ENCODE measurements around the gene PAGE2B. TPM values are rescaled to one million over a fixed set of nuclear protein-coding genes. Genes with fewer than 3 reads are reported as not detected.

PAGE2B gene
- total RNA-seq, 1 experiment from 2014 or later = not detected

DNA sequence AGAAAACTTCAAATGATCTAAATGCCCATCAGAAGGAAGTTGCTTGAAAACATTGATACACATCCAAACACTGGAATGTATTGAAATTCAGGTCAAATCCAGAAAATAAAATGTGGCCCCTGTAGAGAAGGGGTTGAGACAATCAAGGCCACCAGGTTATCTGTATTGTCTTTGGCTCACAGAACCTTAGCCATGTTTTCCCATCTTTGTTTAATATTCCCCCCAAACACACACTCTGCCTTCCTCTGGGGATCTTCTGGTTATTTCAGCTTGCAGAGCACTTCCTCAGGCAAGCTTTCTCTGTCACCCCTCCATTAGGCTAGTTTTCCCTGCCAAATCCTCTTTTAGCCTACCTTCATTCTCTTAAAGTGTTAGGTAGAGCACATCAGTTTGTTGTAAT, 44.4 kb downstream of the PAGE2B start:
- BruUV-seq (replicated peaks) = no TSS peak
- DNase-seq (ENCODE audit: low spot score) = no peak
- TF ChIP-seq EZH2 (IDR thresholded peaks at IDR 0.05; ENCODE audit: borderline replicate concordance, low read depth, low read length, poor library complexity, severe bottlenecking) = no peak
- TF ChIP-seq, protein P1, sequence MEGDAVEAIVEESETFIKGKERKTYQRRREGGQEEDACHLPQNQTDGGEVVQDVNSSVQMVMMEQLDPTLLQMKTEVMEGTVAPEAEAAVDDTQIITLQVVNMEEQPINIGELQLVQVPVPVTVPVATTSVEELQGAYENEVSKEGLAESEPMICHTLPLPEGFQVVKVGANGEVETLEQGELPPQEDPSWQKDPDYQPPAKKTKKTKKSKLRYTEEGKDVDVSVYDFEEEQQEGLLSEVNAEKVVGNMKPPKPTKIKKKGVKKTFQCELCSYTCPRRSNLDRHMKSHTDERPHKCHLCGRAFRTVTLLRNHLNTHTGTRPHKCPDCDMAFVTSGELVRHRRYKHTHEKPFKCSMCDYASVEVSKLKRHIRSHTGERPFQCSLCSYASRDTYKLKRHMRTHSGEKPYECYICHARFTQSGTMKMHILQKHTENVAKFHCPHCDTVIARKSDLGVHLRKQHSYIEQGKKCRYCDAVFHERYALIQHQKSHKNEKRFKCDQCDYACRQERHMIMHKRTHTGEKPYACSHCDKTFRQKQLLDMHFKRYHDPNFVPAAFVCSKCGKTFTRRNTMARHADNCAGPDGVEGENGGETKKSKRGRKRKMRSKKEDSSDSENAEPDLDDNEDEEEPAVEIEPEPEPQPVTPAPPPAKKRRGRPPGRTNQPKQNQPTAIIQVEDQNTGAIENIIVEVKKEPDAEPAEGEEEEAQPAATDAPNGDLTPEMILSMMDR (conservative IDR thresholded peaks at IDR 0.05; ENCODE audit: low read depth, low read length) = no peak
- H3K36me3 ChIP-seq (ENCODE audit: insufficient read depth, low read length, poor library complexity, severe bottlenecking) = no peaks in the 10 kb centered on the region
- CTCF ChIA-PET = no interaction called here
- H3K27ac ChIP-seq (ENCODE audit: low read depth, low read length, poor library complexity, severe bottlenecking) = no peak overlapping the region
- no peaks in the 10 kb centered on the region for H3K9me3 ChIP-seq (ENCODE audit: low read depth, low read length, poor library complexity, severe bottlenecking)
- H3K4me1 ChIP-seq (ENCODE audit: insufficient read depth, low read length, poor library complexity, severe bottlenecking) = no peaks in the 10 kb centered on the region
- intact Hi-C loops (cut with micrococcal nuclease; ENCODE audit: unreplicated experiment) = no loop called here
- POLR2A ChIA-PET (ENCODE audit: low non-redundant PET) = no interaction called here
- no peaks in the 10 kb centered on the region for H3K27me3 ChIP-seq (replicated peaks; ENCODE audit: insufficient read depth, low read depth, low read length, poor library complexity)
- H3K4me3 ChIP-seq (ENCODE audit: low read depth, low read length, poor library complexity, severe bottlenecking) = no peak overlapping the region

DNA sequence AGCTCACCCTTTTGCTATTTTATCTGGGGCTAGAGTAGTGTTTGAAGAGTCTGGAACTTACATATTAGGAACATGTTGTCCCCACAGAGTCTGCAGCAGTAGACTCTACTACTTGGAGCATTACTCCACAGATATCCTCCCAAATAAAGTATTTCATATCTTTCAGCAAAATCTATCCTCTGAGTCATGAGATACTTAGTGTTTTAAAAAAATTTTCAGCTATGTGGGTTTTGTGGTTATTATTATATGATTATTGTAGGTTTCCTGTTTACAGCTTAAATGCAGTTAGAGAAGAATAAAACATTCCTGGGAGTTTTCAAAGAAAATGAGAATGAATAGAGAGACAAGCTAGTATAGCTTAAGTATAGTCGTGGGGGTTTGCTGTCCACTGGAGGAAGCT, 44.9 kb downstream of the PAGE2B start:
- intact Hi-C loops (cut with micrococcal nuclease; ENCODE audit: unreplicated experiment) = no loop called here
- H3K36me3 ChIP-seq (ENCODE audit: insufficient read depth, low read length, poor library complexity, severe bottlenecking) = no peaks in the 10 kb centered on the region
- H3K27me3 ChIP-seq (replicated peaks; ENCODE audit: insufficient read depth, low read depth, low read length, poor library complexity) = no peaks in the 10 kb centered on the region
- DNase-seq (ENCODE audit: low spot score) = no peak
- POLR2A ChIA-PET (ENCODE audit: low non-redundant PET) = no interaction called here
- CTCF ChIA-PET = no interaction called here
- H3K4me3 ChIP-seq (ENCODE audit: low read depth, low read length, poor library complexity, severe bottlenecking) = no peak overlapping the region
- no peaks in the 10 kb centered on the region for H3K9me3 ChIP-seq (ENCODE audit: low read depth, low read length, poor library complexity, severe bottlenecking)
- BruUV-seq (replicated peaks) = no TSS peak
- no peaks in the 10 kb centered on the region for H3K4me1 ChIP-seq (ENCODE audit: insufficient read depth, low read length, poor library complexity, severe bottlenecking)
- TF ChIP-seq, protein P1 (conservative IDR thresholded peaks at IDR 0.05; ENCODE audit: low read depth, low read length) = no peak
- no peak for TF ChIP-seq EZH2 (IDR thresholded peaks at IDR 0.05; ENCODE audit: borderline replicate concordance, low read depth, low read length, poor library complexity, severe bottlenecking)
- no peak overlapping the region for H3K27ac ChIP-seq (ENCODE audit: low read depth, low read length, poor library complexity, severe bottlenecking)

DNA sequence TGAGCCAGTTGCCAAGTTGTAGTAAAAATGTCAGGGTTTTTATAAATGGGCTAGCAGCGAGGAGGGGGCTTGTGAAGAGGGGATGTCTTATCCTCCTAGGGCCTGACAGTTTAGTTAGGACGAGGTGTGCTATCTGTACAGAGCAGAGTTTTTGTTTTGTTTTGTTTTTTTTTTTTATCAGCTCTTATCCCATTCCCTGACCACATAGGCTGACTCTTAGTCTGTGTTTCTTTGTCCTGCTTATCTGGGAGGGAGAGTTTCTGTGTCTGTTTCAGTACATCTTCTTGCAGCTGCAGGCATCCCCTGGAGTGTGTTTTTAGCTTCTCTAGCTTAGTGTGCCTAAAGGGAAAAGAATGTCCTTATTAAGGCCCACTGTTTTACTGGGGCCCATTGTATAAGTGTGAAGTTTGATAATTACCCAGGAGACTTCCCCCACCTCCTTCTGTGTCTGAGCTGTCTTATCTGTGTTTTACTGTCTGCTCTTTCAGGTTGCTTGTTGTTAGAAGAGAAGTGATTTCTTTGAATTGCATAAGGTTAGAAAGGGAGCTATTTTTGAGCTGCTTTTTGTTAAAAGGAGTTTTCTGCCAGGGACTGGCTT, 46.0 kb downstream of the PAGE2B start:
- Histone ChIP-seq H3K27ac (ENCODE audit: low read depth, low read length, poor library complexity, severe bottlenecking) (no peak overlapping the region), H3K4me3 (ENCODE audit: low read depth, low read length, poor library complexity, severe bottlenecking) (no peak overlapping the region), H3K4me1 (ENCODE audit: insufficient read depth, low read length, poor library complexity, severe bottlenecking) (no peaks in the 10 kb centered on the region), H3K9me3 (ENCODE audit: low read depth, low read length, poor library complexity, severe bottlenecking) (no peaks in the 10 kb centered on the region), H3K36me3 (ENCODE audit: insufficient read depth, low read length, poor library complexity, severe bottlenecking) (no peaks in the 10 kb centered on the region), H3K27me3 (replicated peaks; ENCODE audit: insufficient read depth, low read depth, low read length, poor library complexity) (no peaks in the 10 kb centered on the region)
- no TSS peak for BruUV-seq (replicated peaks)
- no peak for DNase-seq (ENCODE audit: low spot score)
- TF ChIP-seq, protein P1 (conservative IDR thresholded peaks at IDR 0.05; ENCODE audit: low read depth, low read length) = no peak
- POLR2A ChIA-PET (ENCODE audit: low non-redundant PET) = no interaction called here
- intact Hi-C loops (cut with micrococcal nuclease; ENCODE audit: unreplicated experiment) = no loop called here
- CTCF ChIA-PET = no interaction called here
